Limb (tissue), 2 donors: Measurements from ENCODE around the gene DUOX2.
"Not testable (repeated sequence)": the region's sequence is repeated elsewhere in the genome, so short reads cannot be mapped to it uniquely, and the experiment has no call there.

ENCODE experiments used
- DNase-seq, 2 donors: peaks; one replicate each; pipeline ENCODE4 v3.0.0-alpha.2; 2016; ENCODE audit errors: extremely low spot score in 2 of 2

DUOX2 gene

DNA sequence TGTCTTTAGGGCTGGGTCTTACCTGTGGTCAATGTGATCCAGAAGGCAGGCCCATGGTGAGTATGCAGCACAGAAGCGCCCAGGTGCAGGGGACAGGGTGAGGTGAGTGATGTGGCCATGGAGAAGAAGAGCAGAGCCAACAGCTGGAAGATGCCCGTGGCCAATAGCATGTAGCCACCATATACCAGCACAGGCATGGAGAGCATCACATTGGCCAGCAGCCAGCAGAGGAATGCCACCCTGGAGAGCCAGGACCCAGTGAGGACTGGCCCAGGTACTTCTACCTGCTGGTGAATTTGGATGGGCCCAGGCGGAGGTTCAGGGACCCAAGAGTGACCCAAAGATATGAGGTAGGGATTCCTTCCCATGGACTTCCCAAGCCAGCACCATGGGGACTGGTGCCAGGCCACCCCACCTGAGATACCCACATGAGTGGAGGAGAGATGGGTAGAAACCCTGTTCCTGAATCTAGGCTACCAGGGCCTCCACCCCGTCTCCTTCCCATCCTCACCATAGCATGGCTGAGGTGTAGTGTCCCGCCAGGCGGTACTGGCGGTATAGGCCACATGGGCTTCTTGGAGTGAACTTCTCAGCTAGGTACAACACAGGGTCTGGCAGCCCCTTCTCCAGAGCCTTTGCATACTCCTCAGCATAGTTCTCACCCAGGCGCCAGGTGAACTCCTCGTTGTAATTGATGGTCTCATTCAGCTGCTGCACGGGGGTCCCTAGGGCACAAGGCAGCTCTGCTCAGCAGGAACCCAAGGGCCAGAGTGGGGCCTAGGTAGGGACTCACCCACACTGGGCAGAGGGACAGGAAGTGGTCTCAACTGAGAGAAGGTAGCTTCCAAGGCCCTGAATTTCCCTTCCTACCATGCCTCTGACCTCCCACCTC is 6.4 kb upstream of the DUOX2 start:
- no peak for DNase-seq

DNA sequence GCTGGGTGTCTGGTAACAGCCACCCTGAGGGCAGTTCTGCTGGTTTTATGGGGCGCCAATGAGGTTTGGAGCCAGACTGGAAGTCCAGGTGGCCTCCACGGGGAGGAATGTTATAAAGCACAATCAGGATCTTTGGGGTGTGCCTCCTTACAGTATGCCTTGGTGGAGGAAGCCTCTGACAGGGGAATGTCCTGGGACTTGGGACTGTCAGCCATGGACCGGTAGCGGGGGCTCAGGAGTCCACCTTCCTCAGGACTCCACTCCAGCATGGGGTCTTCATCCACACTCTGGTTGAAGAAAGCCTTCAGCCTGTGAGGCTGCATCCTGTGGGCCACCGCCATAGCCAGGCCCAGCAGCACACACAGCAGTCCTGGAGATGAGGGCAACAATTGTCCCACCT is 5.0 kb upstream of the DUOX2 start:
- DNase-seq: no peak

GRCh38 chr15:45118131-45118588 is 4.2 kb upstream of the DUOX2 start:
- DNase-seq: peak; percentile 91 to 92

DNA sequence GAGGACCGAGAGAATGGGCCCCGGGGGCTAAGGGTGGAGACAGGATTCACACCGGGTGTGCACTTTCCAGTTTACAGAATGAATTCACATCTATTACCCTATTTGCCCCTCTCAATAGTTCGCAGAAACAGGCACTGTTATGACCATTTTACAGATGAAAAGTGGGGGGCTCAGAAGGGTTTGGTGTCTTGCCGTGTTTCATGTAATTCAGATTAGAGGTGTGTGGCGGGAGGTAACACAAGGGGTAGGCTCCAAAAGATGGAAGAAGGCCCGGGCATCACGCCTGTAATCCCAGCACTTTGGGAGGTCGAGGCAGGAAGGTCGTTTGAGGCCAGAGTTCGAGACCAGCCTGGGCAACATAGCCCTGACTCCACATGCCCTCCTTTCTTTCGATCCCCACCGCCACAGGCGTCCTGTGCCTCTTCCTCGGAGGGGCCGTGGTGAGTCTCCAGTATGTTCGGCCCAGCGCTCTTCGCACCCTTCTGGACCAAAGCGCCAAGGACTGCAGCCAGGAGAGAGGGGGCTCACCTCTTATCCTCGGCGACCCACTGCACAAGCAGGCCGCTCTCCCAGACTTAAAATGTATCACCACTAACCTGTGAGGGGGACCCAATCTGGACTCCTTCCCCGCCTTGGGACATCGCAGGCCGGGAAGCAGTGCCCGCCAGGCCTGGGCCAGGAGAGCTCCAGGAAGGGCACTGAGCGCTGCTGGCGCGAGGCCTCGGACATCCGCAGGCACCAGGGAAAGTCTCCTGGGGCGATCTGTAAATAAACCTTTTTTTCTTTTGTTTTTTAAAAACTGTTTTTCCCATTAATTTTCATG is 3.5 kb upstream of the DUOX2 start:
- DNase-seq: no peak

DNA sequence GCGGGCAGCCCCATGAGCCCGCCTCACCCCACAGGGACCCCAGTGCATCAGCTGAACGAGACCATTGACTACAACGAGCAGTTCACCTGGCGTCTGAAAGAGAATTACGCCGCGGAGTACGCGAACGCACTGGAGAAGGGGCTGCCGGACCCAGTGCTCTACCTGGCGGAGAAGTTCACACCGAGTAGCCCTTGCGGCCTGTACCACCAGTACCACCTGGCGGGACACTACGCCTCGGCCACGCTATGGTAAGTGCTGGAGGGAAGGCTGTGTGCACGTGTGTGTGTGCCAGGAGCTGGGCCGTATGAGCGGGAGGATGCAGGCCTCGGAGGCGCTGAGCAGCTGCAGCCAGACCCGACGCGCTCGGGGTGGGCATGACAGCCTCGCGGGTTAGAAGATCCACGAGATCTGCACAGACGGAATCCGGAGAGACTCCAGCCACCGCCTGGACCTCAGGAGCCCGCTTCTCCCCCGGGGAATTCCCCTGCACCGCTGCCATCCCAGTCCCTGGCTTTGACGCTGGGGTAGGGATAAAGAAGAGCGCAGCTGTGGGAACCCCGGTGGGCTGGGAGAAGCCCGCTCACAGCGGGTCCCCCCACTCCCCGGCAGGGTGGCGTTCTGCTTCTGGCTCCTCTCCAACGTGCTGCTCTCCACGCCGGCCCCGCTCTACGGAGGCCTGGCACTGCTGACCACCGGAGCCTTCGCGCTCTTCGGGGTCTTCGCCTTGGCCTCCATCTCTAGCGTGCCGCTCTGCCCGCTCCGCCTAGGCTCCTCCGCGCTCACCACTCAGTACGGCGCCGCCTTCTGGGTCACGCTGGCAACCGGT is 2.7 kb upstream of the DUOX2 start:
- DNase-seq: no peak

DNA sequence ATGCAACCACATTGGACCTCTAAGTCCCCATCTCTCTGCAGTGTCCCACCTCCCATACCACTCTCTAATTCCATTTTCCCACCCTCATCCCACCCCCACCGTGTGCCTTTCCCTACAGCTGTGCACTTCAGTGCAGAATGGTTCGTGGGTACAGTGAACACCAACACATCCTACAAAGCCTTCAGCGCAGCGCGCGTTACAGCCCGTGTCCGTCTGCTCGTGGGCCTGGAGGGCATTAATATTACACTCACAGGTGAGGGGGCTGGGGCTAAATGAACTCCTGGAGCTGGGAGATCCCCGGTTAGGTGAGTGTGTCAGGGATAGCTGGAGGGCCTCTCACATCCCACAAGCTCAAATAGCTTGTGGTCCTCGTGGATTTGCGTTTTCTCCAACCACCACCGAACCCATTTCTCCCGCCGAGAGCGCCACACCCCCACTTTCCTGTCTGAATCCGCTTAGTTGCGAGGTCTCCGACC is 2.1 kb upstream of the DUOX2 start:
- no peak for DNase-seq

DNA sequence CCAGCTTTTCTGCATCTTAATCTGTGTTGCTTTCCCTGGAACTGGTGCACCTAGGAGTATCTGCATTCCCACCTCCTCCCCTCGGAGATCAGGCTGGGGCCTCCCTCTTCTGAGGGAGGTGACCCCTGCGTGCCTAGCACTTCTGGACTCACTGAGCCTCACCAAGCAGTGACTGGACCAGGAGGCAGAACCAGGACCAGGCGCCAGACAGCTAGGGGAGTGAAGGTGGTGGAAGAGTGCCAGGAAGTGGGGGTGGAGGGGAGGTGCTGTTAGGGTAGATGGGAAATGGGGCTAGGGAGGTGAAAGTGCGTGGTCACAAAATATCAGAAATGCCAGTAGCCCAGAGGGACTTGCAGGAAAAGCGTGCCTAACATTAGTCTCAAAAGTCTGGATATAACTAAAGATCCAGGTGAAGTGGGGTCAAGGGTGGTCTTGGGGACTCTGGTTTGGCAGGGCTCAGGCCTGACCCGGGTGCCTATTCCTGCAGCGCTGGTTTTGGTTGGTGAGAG is 1.4 kb upstream of the DUOX2 start:
- no peak for DNase-seq

DNA sequence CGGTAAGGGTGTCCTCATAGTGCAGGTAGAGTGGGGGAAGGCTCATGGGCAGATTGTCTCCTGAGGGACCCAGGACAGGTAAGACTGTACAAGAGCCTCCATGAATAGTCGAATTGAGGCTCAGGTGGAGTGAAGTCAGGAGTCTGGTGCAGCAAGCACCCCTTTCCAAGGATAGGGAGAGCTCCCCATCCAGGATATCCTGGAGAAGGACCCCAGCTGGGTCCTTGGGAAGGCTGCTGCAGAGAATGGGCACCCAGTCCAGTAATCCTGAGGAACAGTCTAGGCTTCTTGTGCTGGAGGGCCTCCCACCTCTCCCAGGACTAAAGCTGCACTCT is 746 bp upstream of the DUOX2 start:
- no peak for DNase-seq

DNA sequence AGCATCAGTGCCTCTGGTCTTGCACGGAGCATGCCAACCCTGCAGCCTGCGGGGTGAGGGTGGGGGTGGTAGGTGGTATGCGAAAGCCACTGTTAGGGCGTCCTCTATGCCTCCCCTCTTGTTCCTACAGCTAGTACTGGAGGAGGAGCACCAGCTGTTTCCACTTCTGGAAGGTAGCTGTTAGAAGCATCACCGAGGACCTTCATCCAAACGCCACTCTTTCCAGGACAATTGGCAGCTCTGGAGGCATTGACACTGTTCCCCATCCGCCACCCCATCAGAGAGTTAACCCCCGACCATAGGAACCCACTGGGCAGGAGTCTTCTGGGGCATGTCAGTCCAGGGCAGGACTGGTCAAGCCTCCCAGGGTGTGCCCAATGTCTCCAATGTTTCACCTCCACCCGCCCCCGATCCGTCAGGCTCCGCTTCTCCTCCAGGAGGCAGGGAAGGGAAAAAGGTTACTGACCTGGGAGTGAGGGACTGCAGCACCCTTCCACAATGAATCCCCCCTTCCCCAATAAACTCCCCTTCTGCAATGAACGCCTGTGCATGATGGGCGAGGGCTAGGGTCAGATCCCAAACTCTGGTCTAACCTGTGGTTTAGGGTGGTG is 487 bp downstream of the DUOX2 start:
- DNase-seq: no peak

DNA sequence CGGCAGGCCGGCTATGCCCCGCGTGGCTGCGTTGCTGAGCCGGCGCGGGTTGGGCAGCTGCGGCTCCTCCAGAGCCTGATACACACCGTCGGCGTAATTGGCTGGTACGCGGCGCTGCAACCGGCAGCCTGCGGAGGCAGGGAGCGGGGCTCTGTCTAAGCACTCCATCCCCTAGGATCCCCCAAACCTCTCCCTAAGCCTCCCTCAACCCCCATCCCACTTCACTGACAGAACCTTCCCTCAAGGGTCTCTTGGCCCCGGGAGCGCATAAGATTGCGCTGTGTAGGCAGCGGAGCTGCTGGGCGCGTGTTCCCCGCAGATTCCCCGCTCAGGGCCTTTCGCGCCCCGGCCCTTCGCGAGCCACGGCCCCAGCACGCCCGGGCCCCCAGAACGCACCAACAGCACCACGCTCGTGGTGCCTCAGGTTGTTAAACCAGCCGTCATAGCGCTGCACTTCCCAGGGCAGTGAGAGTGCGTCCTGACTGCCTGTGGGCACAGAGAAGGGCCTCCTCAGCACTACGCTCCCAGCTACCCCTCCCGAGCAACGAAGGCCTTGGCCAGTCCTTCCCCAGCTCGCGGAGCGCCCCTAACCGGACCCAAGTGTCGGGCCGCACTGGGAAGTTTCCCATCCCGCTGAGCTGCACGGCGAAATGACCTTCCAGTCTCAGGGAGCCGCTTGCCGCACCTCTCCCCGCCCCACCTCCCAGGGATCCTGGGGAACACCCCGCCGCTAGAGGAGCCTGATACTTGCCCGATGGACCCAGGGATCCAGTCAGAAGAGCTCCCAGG is 1.2 kb downstream of the DUOX2 start:
- no peak for DNase-seq

DNA sequence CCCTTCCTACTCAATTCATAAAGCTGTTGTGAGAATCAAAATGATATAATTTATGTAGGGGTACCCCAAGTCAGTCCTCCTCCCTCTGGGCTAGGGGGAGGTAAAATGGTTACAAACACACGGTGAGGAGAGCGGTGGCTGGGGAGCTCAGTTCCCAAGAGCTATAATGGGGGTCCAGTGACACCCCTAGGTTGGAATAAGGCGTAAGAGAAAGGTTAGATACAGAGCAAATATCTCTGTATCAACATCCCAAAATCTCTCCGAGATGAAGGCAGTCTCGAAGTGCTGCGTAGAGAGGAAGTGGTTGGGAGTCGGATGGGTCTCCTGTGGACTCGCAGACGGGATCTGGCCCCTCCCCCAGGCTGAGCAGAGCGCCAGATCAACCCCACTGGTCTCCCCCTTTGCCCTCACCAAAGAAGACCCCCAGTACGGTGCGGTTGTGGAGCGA is 1.8 kb downstream of the DUOX2 start:
- no peak for DNase-seq

DNA sequence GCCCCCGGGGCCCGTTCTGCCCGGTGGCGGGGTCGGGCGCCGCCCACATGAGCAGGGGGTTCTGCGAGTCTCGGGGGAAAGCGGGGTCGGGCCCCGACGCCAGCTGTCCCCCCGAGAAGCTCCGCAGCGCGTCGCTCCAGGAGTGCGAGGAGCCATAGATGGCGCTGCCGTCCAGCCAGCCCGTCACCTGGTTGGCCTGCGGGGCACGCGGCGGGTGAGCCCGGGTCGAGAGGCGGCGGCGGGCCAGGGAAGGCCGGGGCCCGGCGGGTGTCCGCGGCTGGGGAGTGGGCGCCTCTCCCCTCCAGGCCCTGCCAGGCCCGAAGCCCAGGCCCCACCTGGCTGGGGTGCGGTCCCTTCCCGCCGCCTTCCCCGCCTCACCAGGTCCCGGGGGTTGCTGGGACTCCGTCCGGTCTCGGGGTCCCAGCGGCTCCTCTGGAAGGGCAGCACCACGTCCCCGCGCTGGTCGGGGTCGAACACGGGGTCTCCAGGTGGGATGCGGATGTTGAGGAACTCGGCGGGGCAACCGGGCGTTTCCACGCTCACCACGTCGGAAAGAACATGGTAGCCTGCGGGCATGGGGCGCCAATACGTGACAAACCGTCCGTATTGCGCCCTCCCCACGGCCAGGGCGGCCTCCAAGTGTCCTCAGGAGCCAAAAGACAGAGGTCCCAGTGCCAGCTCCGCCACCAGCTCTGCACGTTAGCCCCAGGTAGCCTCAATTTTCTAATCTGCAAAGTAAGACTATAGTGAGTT is 2.4 kb downstream of the DUOX2 start:
- DNase-seq: no peak

DNA sequence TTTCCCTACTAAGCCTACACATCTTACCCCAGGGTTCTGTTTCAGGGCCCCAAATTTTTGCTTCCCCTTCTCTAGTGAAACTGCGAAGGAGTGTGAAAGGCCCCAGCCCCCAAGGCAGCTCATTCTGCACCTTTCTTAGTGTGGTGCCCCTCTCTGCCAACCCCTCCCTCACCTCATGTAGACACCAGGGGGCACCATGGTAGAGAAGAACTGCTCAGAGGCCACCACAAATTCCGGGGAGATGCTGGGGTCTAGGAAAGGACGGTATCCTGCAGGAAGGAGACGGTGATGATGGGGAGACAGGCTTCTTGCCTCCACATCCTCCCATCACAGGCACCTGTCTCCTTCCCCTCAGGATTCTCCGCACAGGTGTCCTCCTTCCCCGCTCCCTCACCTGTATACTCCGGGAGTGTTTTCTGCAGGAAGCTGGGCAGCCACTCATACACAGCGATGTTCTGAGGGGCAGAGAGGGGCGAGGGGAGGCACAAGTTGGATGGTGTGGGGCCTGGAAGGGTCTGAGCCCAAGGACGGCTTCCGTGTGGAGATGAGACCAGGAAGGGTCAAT is 3.6 kb downstream of the DUOX2 start:
- DNase-seq: no peak

- no peak for DNase-seq
These were observed 5.9 kb downstream of the DUOX2 start for GRCh38 chr15:45107941-45108630.

- DNase-seq: no peak
These were observed 7.8 kb downstream of the DUOX2 start for GRCh38 chr15:45106002-45106790.

- DNase-seq: no peak
These were observed 8.4 kb downstream of the DUOX2 start for GRCh38 chr15:45105586-45105985.

GRCh38 chr15:45104170-45104569 is 9.8 kb downstream of the DUOX2 start:
- DNase-seq: not testable (repeated sequence)

DNA sequence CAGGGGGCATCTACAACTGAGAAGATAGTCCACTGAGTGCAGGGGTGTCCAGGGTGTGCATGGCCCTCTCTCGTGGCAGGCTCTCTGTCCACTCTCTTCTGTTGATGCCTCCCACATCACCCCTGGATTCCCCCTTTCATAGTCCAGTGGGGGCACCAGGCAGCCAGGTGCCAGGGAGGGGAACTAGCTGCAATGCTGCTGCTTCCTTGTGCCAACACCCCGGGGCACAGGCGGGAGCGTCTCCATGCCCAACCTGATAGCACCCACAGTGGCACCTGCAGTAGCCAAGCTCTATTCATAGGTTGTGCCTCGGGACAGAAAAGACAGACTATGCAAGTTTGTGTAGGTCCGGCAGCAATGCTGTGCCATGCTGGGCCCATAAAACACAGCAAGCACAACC is 11.7 kb downstream of the DUOX2 start:
- no peak for DNase-seq
